ENCODE measurements around the gene CRHR1.

Gene CRHR1

DNA sequence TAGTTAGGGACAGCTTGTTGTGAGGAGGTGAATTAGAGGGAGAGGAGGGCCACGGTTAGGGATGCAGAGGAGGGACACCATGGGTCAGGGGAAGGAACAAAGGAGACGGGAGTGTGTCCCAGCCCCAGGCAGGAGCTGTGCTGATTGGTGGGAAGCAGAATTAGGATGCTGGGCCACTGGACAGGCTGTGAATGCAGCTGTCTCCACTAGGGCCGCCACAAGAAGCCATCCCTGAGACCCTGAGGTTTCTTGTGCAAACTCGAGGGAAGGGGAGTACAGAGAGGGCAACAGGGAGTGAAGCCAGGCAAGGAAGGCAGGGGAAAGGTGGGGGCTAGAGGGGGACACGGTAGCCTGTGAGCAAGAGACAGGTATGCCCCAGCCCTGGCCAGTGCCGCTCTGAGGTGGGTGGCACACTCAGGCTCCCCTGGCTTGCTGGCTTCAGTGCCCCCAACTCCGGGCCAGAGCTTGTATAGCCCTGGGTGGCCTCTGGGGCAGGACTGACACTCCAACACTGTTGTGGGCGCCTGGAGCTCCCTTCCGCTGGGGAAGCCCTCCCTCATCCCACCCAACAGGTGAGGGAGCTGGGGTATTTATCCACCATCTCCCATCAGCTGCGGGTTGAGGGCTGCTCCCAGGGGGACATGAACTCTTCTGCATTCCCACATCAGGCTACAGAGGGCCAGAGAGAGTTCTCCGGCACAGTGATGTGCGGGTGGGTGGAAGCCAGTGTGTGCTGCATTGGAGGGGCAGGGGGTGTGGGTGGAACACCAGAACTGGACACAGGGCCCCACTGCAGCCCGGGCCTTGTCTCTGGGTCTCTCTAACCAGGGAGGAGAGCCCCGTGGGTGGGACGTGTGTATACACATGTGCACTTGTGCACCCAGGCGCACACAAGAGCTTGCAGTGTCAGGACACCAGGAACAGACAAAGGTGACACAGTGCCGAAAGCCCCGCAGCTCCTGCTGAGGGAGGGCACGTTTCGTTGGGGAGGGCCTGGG lies 52.2 kb downstream of the CRHR1 start:
- TF ChIP-seq SPI1 (IDR thresholded peaks at IDR 0.05; ENCODE audit: borderline replicate concordance, low read depth) (no peak), GABPA (IDR thresholded peaks at IDR 0.05; ENCODE audit: low read depth) (no peak), CTCF (IDR thresholded peaks at IDR 0.05; ENCODE audit: insufficient read depth, low read length) (no peak), POLR2AphosphoS5 (IDR thresholded peaks at IDR 0.05; ENCODE audit: low read depth) (no peak)
- TF ChIP-seq, protein P1, sequence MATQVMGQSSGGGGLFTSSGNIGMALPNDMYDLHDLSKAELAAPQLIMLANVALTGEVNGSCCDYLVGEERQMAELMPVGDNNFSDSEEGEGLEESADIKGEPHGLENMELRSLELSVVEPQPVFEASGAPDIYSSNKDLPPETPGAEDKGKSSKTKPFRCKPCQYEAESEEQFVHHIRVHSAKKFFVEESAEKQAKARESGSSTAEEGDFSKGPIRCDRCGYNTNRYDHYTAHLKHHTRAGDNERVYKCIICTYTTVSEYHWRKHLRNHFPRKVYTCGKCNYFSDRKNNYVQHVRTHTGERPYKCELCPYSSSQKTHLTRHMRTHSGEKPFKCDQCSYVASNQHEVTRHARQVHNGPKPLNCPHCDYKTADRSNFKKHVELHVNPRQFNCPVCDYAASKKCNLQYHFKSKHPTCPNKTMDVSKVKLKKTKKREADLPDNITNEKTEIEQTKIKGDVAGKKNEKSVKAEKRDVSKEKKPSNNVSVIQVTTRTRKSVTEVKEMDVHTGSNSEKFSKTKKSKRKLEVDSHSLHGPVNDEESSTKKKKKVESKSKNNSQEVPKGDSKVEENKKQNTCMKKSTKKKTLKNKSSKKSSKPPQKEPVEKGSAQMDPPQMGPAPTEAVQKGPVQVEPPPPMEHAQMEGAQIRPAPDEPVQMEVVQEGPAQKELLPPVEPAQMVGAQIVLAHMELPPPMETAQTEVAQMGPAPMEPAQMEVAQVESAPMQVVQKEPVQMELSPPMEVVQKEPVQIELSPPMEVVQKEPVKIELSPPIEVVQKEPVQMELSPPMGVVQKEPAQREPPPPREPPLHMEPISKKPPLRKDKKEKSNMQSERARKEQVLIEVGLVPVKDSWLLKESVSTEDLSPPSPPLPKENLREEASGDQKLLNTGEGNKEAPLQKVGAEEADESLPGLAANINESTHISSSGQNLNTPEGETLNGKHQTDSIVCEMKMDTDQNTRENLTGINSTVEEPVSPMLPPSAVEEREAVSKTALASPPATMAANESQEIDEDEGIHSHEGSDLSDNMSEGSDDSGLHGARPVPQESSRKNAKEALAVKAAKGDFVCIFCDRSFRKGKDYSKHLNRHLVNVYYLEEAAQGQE (IDR thresholded peaks at IDR 0.05; ENCODE audit: insufficient replicate concordance, low read depth), result no peak
- Histone ChIP-seq H3K4me3 (replicated peaks; ENCODE audit: insufficient read depth, low read length) (no peak overlapping the region), H3K27ac (replicated peaks) (no peak overlapping the region), H3K27me3 (ENCODE audit: insufficient read depth, poor library complexity, severe bottlenecking) (peaks cover 2% of the 10 kb centered on the region)
- DNase-seq (ENCODE audit: low read depth in 1 of 2, low spot score in 1 of 2), result no peak

DNA sequence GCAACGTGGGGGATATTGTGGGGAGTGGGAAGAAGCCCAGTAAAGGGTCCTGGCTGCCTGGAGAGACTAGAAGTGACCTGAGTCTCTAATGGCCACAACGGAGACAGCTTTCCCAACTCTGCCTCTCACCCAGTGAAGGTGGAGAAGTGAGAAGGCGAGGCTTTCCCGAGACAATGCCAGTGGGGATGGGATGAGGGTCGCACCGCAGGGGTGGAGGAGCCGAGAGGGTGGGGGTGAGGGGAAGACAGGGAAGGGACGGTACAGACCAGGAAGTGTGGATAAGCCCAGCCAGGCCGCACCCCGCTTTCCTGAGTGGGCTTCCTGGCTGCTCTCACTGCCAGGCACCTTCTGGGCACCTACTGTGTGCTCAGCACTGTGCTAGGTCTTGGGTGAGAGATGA lies 53.1 kb downstream of the CRHR1 start:
- H3K27me3 ChIP-seq (ENCODE audit: insufficient read depth, poor library complexity, severe bottlenecking), result peaks cover 2% of the 10 kb centered on the region
- TF ChIP-seq GABPA (IDR thresholded peaks at IDR 0.05; ENCODE audit: low read depth) (no peak), CTCF (IDR thresholded peaks at IDR 0.05; ENCODE audit: insufficient read depth, low read length) (no peak), POLR2AphosphoS5 (IDR thresholded peaks at IDR 0.05; ENCODE audit: low read depth) (no peak)
- H3K4me3 ChIP-seq (replicated peaks; ENCODE audit: insufficient read depth, low read length), result no peak overlapping the region

DNA sequence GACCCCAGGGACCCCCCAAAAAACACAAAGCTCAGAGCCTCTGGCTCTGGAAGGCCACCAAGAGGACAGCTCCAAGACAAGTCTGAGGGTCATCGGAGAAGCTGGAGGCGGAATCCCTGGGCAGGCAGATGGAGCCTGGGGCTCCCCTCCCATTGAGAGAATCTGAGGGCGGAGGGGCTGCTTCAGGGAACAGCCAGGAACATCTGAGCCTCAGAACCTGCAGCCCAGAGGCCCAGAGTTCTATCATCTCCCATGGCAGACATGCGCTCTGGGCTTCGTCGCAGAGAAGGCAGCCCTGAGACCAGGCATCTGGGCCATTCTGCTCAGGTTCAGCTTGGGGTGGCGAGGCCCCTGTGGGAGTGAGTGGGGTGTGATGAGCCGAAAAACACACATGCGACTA lies 53.5 kb downstream of the CRHR1 start:
- Histone ChIP-seq H3K4me3 (replicated peaks; ENCODE audit: insufficient read depth, low read length) (no peak overlapping the region), H3K27ac (replicated peaks) (no peak overlapping the region), H3K27me3 (ENCODE audit: insufficient read depth, poor library complexity, severe bottlenecking) (peaks cover 2% of the 10 kb centered on the region)
- TF ChIP-seq SPI1 (IDR thresholded peaks at IDR 0.05; ENCODE audit: borderline replicate concordance, low read depth) (no peak), GABPA (IDR thresholded peaks at IDR 0.05; ENCODE audit: low read depth) (no peak), CTCF (IDR thresholded peaks at IDR 0.05; ENCODE audit: insufficient read depth, low read length) (no peak), POLR2AphosphoS5 (IDR thresholded peaks at IDR 0.05; ENCODE audit: low read depth) (no peak)
- TF ChIP-seq, protein P1 (IDR thresholded peaks at IDR 0.05; ENCODE audit: insufficient replicate concordance, low read depth), result no peak
- no peak for DNase-seq (ENCODE audit: low read depth in 1 of 2, low spot score in 1 of 2)

More for the DNA sequence above, 53.1 kb downstream of the CRHR1 start:
- DNase-seq (ENCODE audit: low read depth in 1 of 2, low spot score in 1 of 2), result no peak
- no peak overlapping the region for H3K27ac ChIP-seq (replicated peaks)

All from HL-60 (cell line).